Gastroesophageal sphincter (tissue), 3 donors: Measurements from ENCODE around the gene JAML.

Experiments used
- EP300 ChIP-seq: sonication (generic); formaldehyde crosslinking; IDR thresholded peaks from one replicate; pipeline ENCODE4 v1.6.1; 2017; ENCODE audit warnings: antibody characterized with exemption, mild to moderate bottlenecking
- POLR2A ChIP-seq, 2 donors: fragments of 450-650 bp; IDR thresholded peaks; one replicate each; pipeline ENCODE4 v1.6.1; 2017; ENCODE audit warnings: antibody characterized with exemption in 2 of 2, mild to moderate bottlenecking in 2 of 2, moderate library complexity in 1 of 2
- POLR2AphosphoS5 ChIP-seq: sonication (generic); formaldehyde crosslinking; IDR thresholded peaks from one replicate; pipeline ENCODE4 v1.6.1; 2017; ENCODE audit warnings: antibody characterized with exemption
- TF ChIP-seq, protein P1 (sequence below), 4 experiments: fragments of 200-600 bp in 2 of 4; fragments of 450-650 bp in 2 of 4; sonication (generic) in 1 of 4; IDR thresholded peaks; one replicate each; pipeline ENCODE4 v1.5.1; 2017 to 2019; ENCODE audit warnings: antibody characterized with exemption in 4 of 4, mild to moderate bottlenecking in 2 of 4, moderate library complexity in 2 of 4

DNA sequence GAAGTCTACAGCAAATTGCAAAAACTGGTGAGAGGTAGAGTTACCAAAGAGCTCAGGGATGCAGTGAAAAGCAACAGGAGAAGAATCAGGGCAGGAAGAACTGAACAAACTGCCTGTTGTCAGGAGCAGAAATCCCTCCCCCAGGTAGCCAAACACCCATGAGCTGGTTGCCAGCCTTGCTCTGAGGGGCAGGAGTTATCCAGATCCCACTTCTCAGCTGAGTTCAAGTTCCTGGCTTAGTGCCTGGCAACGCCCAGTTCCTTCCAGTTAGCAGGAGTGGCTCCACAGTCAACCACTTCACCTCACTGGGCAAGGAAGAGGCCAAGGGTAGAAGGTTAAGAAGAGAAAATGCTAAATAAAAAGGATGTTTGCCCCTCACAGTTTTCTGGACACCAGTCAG lies 41.1 kb upstream of the JAML start:
- TF ChIP-seq, protein P1, sequence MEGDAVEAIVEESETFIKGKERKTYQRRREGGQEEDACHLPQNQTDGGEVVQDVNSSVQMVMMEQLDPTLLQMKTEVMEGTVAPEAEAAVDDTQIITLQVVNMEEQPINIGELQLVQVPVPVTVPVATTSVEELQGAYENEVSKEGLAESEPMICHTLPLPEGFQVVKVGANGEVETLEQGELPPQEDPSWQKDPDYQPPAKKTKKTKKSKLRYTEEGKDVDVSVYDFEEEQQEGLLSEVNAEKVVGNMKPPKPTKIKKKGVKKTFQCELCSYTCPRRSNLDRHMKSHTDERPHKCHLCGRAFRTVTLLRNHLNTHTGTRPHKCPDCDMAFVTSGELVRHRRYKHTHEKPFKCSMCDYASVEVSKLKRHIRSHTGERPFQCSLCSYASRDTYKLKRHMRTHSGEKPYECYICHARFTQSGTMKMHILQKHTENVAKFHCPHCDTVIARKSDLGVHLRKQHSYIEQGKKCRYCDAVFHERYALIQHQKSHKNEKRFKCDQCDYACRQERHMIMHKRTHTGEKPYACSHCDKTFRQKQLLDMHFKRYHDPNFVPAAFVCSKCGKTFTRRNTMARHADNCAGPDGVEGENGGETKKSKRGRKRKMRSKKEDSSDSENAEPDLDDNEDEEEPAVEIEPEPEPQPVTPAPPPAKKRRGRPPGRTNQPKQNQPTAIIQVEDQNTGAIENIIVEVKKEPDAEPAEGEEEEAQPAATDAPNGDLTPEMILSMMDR (IDR thresholded peaks at IDR 0.05) = no peak
- TF ChIP-seq POLR2A (IDR thresholded peaks at IDR 0.05) = no peak
- TF ChIP-seq POLR2AphosphoS5 = no peak
- TF ChIP-seq EP300 = no peak
